ENCODE measurements around the gene DSG1.

Gene DSG1

GRCh38 chr18:31354990-31355389 lies 37.0 kb downstream of the DSG1 start:
- no peak for DNase-seq

GRCh38 chr18:31356025-31356424 lies 38.1 kb downstream of the DSG1 start:
- DNase-seq, result no peak

GRCh38 chr18:31364190-31364589 lies 46.2 kb downstream of the DSG1 start:
- no peak for DNase-seq

- no peak for DNase-seq
Measured at GRCh38 chr18:31369478-31369877, 51.5 kb downstream of the DSG1 start.

GRCh38 chr18:31371989-31372388 lies 54.0 kb downstream of the DSG1 start:
- no peak for DNase-seq

GRCh38 chr18:31373641-31374040 lies 55.7 kb downstream of the DSG1 start:
- no peak for DNase-seq

GRCh38 chr18:31376477-31376876 lies 58.5 kb downstream of the DSG1 start, which contains the start of gene DSG4:
Gene DSG4 (plus strand): TSS chr18:31376777. CDS start chr18:31376912, 135 bp downstream.
- DNase-seq, result no peak

GRCh38 chr18:31380912-31381311 lies 63.0 kb downstream of the DSG1 start:
- DNase-seq, result no peak

- DNase-seq, result no peak
Measured at GRCh38 chr18:31382107-31382506, 64.1 kb downstream of the DSG1 start.

GRCh38 chr18:31386741-31387140 lies 68.8 kb downstream of the DSG1 start:
- no peak for DNase-seq

- DNase-seq, result no peak
Measured at GRCh38 chr18:31393286-31393685, 75.3 kb downstream of the DSG1 start.

GRCh38 chr18:31396796-31397612 lies 79.0 kb downstream of the DSG1 start:
- no peak for DNase-seq

GRCh38 chr18:31398191-31398590 lies 80.2 kb downstream of the DSG1 start:
- DNase-seq, result no peak

- DNase-seq, result no peak
Measured at GRCh38 chr18:31399306-31400032, 81.5 kb downstream of the DSG1 start.

- DNase-seq, result no peak
Measured at GRCh38 chr18:31401156-31402025, 83.4 kb downstream of the DSG1 start.

- no peak for DNase-seq
Measured at GRCh38 chr18:31402026-31402373, 84.0 kb downstream of the DSG1 start.

GRCh38 chr18:31403409-31403808 lies 85.4 kb downstream of the DSG1 start:
- DNase-seq, result no peak
